ENCODE measurements around the gene SLCO3A1. TPM values are rescaled to one million over a fixed set of nuclear protein-coding genes. Genes with fewer than 3 reads are reported as not detected.

The SLCO3A1 gene
- total RNA-seq, 1 donor from 2014 or later = 6.3 TPM

GRCh38 chr15:91988071-91988470, 134.6 kb downstream of the SLCO3A1 start:
- Mint-ChIP-seq H3K27me3 (ENCODE audit: low read depth) (no peaks in the 10 kb centered on the region), H3K36me3 (ENCODE audit: low read depth) (no peaks in the 10 kb centered on the region), H3K4me3 (no peak overlapping the region), H3K27ac (ENCODE audit: unreplicated experiment) (no peak overlapping the region), H3K9me3 (no peaks in the 10 kb centered on the region), H3K4me1 (no peaks in the 10 kb centered on the region)
- TF ChIP-seq CTCF (conservative IDR thresholded peaks at IDR 0.05) = no peak
- DNase-seq (ENCODE audit: low read depth, low spot score) = no peak

GRCh38 chr15:91988655-91989054, 135.1 kb downstream of the SLCO3A1 start:
- no peaks in the 10 kb centered on the region for H3K9me3 Mint-ChIP-seq
- H3K36me3 Mint-ChIP-seq (ENCODE audit: low read depth) = no peaks in the 10 kb centered on the region
- no peak overlapping the region for H3K4me3 Mint-ChIP-seq
- no peaks in the 10 kb centered on the region for H3K4me1 Mint-ChIP-seq
- no peak for DNase-seq (ENCODE audit: low read depth, low spot score)
- no peak for TF ChIP-seq CTCF (conservative IDR thresholded peaks at IDR 0.05)
- H3K27ac Mint-ChIP-seq (ENCODE audit: unreplicated experiment) = no peak overlapping the region
- no peaks in the 10 kb centered on the region for H3K27me3 Mint-ChIP-seq (ENCODE audit: low read depth)

- H3K36me3 Mint-ChIP-seq (ENCODE audit: low read depth) = no peaks in the 10 kb centered on the region
- no peaks in the 10 kb centered on the region for H3K27me3 Mint-ChIP-seq (ENCODE audit: low read depth)
- H3K4me1 Mint-ChIP-seq = no peaks in the 10 kb centered on the region
- no peak overlapping the region for H3K4me3 Mint-ChIP-seq
- H3K27ac Mint-ChIP-seq (ENCODE audit: unreplicated experiment) = no peak overlapping the region
- no peak for DNase-seq (ENCODE audit: low read depth, low spot score)
- no peak for TF ChIP-seq CTCF (conservative IDR thresholded peaks at IDR 0.05)
- H3K9me3 Mint-ChIP-seq = no peaks in the 10 kb centered on the region
These were observed 136.3 kb downstream of the SLCO3A1 start for GRCh38 chr15:91989821-91990220.

GRCh38 chr15:91992945-91993344, 139.4 kb downstream of the SLCO3A1 start:
- DNase-seq (ENCODE audit: low read depth, low spot score) = no peak
- no peak overlapping the region for H3K27ac Mint-ChIP-seq (ENCODE audit: unreplicated experiment)
- H3K9me3 Mint-ChIP-seq = no peaks in the 10 kb centered on the region
- TF ChIP-seq CTCF (conservative IDR thresholded peaks at IDR 0.05) = no peak
- H3K4me3 Mint-ChIP-seq = no peak overlapping the region
- H3K36me3 Mint-ChIP-seq (ENCODE audit: low read depth) = no peaks in the 10 kb centered on the region
- H3K27me3 Mint-ChIP-seq (ENCODE audit: low read depth) = no peaks in the 10 kb centered on the region
- H3K4me1 Mint-ChIP-seq = no peaks in the 10 kb centered on the region

- Mint-ChIP-seq H3K4me3 (no peak overlapping the region), H3K9me3 (no peaks in the 10 kb centered on the region), H3K27me3 (ENCODE audit: low read depth) (no peaks in the 10 kb centered on the region), H3K36me3 (ENCODE audit: low read depth) (no peaks in the 10 kb centered on the region), H3K4me1 (peaks cover under 1% of the 10 kb centered on the region), H3K27ac (ENCODE audit: unreplicated experiment) (no peak overlapping the region)
- no peak for DNase-seq (ENCODE audit: low read depth, low spot score)
- TF ChIP-seq CTCF (conservative IDR thresholded peaks at IDR 0.05) = no peak
These were observed 141.6 kb downstream of the SLCO3A1 start for GRCh38 chr15:91995146-91995545.

- H3K4me1 Mint-ChIP-seq = peaks cover 9% of the 10 kb centered on the region
- H3K36me3 Mint-ChIP-seq (ENCODE audit: low read depth) = no peaks in the 10 kb centered on the region
- no peak for TF ChIP-seq CTCF (conservative IDR thresholded peaks at IDR 0.05)
- H3K9me3 Mint-ChIP-seq = no peaks in the 10 kb centered on the region
- H3K27me3 Mint-ChIP-seq (ENCODE audit: low read depth) = no peaks in the 10 kb centered on the region
- no peak for DNase-seq (ENCODE audit: low read depth, low spot score)
- no peak overlapping the region for H3K4me3 Mint-ChIP-seq
- H3K27ac Mint-ChIP-seq (ENCODE audit: unreplicated experiment) = no peak overlapping the region
These were observed 143.7 kb downstream of the SLCO3A1 start for GRCh38 chr15:91997163-91997562.
